ENCODE results near the gene LRP8. TPM values are rescaled to one million over a fixed set of nuclear protein-coding genes. Genes with fewer than 3 reads are reported as not detected.

LRP8 gene
- total RNA-seq, 1 experiment from 2014 or later, result 54.4 TPM

DNA sequence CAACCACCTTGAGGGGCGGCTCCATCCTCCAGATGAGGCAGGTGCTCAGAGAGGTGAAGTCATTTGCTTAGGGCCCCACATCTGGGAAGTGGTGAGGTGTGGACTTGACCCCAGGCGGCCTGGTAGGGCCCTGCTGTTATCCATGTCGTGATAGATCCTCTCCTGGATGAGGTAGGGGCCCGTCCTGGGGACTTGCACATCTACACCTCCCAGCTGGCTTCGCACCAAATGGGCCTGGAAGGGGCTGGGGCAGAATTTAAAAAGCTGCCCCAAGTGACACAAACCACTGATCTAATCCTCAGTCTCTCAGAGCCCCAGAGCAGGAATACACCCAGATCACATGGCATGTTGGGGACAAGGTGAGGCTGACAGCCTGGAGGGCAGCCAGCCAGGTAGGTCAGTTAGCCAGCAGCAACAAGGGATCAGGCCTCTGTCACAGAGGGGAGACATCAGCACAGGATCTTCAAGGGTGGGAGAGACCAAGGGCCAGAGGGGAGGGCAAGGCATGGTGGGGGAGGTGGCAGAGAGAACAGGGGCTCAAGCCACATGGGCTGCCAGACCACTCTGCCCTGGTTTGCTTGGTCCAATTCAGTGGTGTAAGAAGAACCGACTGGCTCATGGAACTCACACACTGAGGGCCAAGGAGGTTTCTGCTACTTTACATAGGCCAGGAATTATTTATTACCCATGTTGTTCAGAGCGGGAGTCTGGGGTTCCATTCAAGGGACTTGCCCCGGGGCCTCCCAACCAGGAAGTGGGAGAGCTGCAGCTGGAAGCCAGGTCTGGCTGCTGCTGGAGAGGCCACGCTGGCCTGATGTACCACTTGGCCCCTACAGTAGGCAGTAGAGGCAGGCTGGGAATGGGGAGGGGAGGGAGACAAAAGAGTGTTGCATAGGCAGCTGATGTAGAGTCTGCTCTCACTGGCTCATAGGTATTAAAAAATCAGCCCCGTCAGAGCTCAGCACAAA is 12.1 kb downstream of the LRP8 start:
- Histone ChIP-seq H4K20me1 (ENCODE audit: low read length) (no peaks in the 10 kb centered on the region; the same call in 1 of the 2 replicates), H3K27me3 (ENCODE audit: low read length) (no peaks in the 10 kb centered on the region), H3F3A (ENCODE audit: low read length, unreplicated experiment) (no peaks in the 10 kb centered on the region), H3K27ac (ENCODE audit: low read length) (no peak overlapping the region), H3K79me2 (ENCODE audit: low read length) (peaks cover 31% of the 10 kb centered on the region), H3K36me3 (ENCODE audit: low read depth, low read length) (peaks cover 22% of the 10 kb centered on the region), H3K4me1 (ENCODE audit: insufficient read depth, low read length) (no peaks in the 10 kb centered on the region), H3K9me3 (ENCODE audit: low read length) (no peaks in the 10 kb centered on the region), H3K4me3 (ENCODE audit: low read length) (no peak overlapping the region), H3K9me2 (replicated peaks; ENCODE audit: low read length) (no peaks in the 10 kb centered on the region), H2AFZ (ENCODE audit: low read length) (no peak overlapping the region), H3K4me2 (ENCODE audit: low read length) (no peak overlapping the region), H3K9ac (ENCODE audit: low read length) (no peak overlapping the region)
- no TSS peak for BruUV-seq (replicated peaks)
- intact Hi-C loops (cut with micrococcal nuclease), result no loop called here
- no peak for ATAC-seq
- no peak for DNase-seq
- ChIA-PET POLR2A (ENCODE audit: unreplicated experiment) (no interaction called here), CTCF (no interaction called here)
- no peak for TF ChIP-seq EZH2 (IDR thresholded peaks at IDR 0.05; ENCODE audit: low read length, unreplicated experiment)
- TF ChIP-seq EZH2phosphoT487 (IDR thresholded peaks at IDR 0.05; ENCODE audit: borderline replicate concordance, low read length), result no peak
- TF ChIP-seq, protein P1, sequence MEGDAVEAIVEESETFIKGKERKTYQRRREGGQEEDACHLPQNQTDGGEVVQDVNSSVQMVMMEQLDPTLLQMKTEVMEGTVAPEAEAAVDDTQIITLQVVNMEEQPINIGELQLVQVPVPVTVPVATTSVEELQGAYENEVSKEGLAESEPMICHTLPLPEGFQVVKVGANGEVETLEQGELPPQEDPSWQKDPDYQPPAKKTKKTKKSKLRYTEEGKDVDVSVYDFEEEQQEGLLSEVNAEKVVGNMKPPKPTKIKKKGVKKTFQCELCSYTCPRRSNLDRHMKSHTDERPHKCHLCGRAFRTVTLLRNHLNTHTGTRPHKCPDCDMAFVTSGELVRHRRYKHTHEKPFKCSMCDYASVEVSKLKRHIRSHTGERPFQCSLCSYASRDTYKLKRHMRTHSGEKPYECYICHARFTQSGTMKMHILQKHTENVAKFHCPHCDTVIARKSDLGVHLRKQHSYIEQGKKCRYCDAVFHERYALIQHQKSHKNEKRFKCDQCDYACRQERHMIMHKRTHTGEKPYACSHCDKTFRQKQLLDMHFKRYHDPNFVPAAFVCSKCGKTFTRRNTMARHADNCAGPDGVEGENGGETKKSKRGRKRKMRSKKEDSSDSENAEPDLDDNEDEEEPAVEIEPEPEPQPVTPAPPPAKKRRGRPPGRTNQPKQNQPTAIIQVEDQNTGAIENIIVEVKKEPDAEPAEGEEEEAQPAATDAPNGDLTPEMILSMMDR (conservative IDR thresholded peaks at IDR 0.05; ENCODE audit: low read depth, low read length), result no peak

DNA sequence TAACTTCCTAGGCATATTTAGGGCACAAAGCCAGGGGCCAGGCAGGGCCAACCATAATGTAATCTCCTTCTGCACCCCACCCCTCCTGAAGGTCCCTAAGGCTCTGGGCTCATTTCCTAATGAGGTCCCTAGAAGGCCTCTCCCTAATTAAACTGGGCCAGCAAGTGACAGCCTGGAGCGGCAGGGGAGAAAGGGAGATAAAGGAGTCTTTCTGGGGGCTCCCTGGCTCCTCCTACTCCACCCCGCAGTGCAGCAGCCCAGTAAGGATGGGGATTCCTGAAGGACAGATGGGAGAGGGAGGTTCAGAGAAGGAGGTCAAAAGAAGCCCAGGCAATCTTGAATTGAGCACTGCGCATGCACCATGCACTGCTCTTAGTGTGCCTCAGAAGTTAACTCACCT is 12.8 kb downstream of the LRP8 start:
- CTCF ChIA-PET, result no interaction called here
- Histone ChIP-seq H4K20me1 (ENCODE audit: low read length) (no peaks in the 10 kb centered on the region; the same call in 1 of the 2 replicates), H3K4me1 (ENCODE audit: insufficient read depth, low read length) (no peaks in the 10 kb centered on the region), H3K36me3 (ENCODE audit: low read depth, low read length) (peaks cover 17% of the 10 kb centered on the region), H3K27me3 (ENCODE audit: low read length) (no peaks in the 10 kb centered on the region), H3K9me3 (ENCODE audit: low read length) (no peaks in the 10 kb centered on the region), H3K9ac (ENCODE audit: low read length) (no peak overlapping the region), H2AFZ (ENCODE audit: low read length) (no peak overlapping the region), H3F3A (ENCODE audit: low read length, unreplicated experiment) (no peaks in the 10 kb centered on the region), H3K4me2 (ENCODE audit: low read length) (no peak overlapping the region), H3K27ac (ENCODE audit: low read length) (no peak overlapping the region), H3K79me2 (ENCODE audit: low read length) (peaks cover 26% of the 10 kb centered on the region), H3K9me2 (replicated peaks; ENCODE audit: low read length) (no peaks in the 10 kb centered on the region), H3K4me3 (ENCODE audit: low read length) (no peak overlapping the region)
- DNase-seq (no peak), ATAC-seq (no peak)
- TF ChIP-seq EZH2 (IDR thresholded peaks at IDR 0.05; ENCODE audit: low read length, unreplicated experiment), result no peak
- TF ChIP-seq, protein P1 (conservative IDR thresholded peaks at IDR 0.05; ENCODE audit: low read depth, low read length), result no peak
- TF ChIP-seq EZH2phosphoT487 (IDR thresholded peaks at IDR 0.05; ENCODE audit: borderline replicate concordance, low read length), result no peak
- POLR2A ChIA-PET (ENCODE audit: unreplicated experiment), result no interaction called here
- BruUV-seq (replicated peaks), result no TSS peak
- intact Hi-C loops (cut with micrococcal nuclease), result no loop called here

DNA sequence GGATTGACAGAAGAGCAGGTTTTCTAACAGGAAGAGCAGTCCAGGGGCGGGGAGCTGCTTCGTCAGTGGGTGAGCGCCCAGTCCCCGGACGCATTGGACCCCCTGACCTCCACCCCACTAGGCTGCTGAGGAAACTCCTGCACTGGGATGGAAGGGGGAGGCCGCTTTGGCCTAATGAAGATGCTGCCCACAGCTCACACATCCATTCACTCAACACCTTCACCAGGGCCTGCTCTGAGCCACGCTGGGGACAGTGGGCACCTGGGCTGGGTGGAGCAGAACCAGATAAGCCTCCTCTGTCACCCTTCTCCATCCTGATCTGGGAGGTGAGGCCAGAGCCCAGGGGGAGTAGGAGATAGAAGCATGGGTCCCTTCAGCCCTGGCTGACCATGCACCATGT is 13.3 kb downstream of the LRP8 start:
- Histone ChIP-seq H3K36me3 (ENCODE audit: low read depth, low read length) (peaks cover 17% of the 10 kb centered on the region), H3F3A (ENCODE audit: low read length, unreplicated experiment) (no peaks in the 10 kb centered on the region), H3K4me2 (ENCODE audit: low read length) (no peak overlapping the region), H4K20me1 (ENCODE audit: low read length) (no peaks in the 10 kb centered on the region; the same call in 1 of the 2 replicates), H3K4me1 (ENCODE audit: insufficient read depth, low read length) (no peaks in the 10 kb centered on the region), H3K9me3 (ENCODE audit: low read length) (no peaks in the 10 kb centered on the region), H3K79me2 (ENCODE audit: low read length) (peaks cover 26% of the 10 kb centered on the region), H3K27me3 (ENCODE audit: low read length) (no peaks in the 10 kb centered on the region), H3K9me2 (replicated peaks; ENCODE audit: low read length) (no peaks in the 10 kb centered on the region), H3K9ac (ENCODE audit: low read length) (no peak overlapping the region), H3K4me3 (ENCODE audit: low read length) (no peak overlapping the region), H3K27ac (ENCODE audit: low read length) (no peak overlapping the region), H2AFZ (ENCODE audit: low read length) (no peak overlapping the region)
- DNase-seq (no peak), ATAC-seq (no peak)
- BruUV-seq (replicated peaks), result no TSS peak
- ChIA-PET CTCF (no interaction called here), POLR2A (ENCODE audit: unreplicated experiment) (no interaction called here)
- TF ChIP-seq, protein P1 (conservative IDR thresholded peaks at IDR 0.05; ENCODE audit: low read depth, low read length), result no peak
- TF ChIP-seq EZH2phosphoT487 (IDR thresholded peaks at IDR 0.05; ENCODE audit: borderline replicate concordance, low read length) (no peak), EZH2 (IDR thresholded peaks at IDR 0.05; ENCODE audit: low read length, unreplicated experiment) (no peak)
- intact Hi-C loops (cut with micrococcal nuclease), result no loop called here

Measured in PC-3 (cell line).